Stimulated activated CD8-positive, alpha-beta memory T cell treated with anti-CD3 and anti-CD28 coated beads, Interleukin-7, amount 100 ng/mL, for 48 hours (primary cell): ENCODE data around the gene CEP85L.

Source experiments
- DNase-seq, 2 donors: peaks; one replicate each; pipeline ENCODE4 v3.0.0-alpha.2; 2020; ENCODE audit warnings: low read depth in 1 of 2; ENCODE audit errors: extremely low read depth in 1 of 2

CEP85L gene

DNA sequence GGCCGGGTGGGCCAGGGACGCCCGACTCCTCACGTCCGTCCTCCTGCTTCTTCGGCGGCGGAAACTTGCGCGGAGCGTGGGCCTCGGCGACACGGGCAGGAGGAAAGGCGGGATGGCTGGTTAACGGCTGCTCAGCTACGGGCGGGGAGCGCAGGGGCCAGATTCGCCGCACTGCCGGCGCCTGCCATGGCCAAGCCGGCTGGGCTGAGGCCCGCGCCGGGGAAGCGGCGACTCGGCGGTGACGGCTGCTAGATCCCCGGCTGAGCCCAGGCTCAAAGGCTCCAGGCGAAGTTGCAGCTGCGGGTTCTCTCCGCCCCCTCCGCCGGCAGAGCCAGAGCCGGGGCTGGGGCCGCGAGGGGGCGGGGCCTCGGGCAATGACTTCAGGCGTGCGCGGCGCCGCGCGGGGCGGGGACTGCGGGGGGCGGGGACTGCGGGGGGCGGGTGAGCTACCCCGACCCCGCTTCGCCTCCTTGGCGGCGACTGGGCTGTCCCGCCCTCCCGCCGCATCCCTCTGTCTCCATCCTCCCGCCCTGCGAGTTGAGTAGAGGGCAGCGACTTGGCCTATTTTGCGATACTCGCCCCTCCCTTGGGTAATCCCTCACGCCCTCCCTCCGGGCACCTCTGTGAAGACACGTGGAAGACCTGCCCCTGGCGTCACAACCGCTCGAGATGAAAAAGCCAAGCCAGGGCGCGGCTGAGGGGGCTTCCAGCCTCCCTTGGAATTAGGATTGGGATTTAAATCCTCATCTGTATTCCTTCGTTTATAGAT, at the start of gene CEP85L:
TSS of gene CEP85L (minus strand) at position 310 of the 769 bp plus-strand sequence. CDS start 322 bp downstream, outside the sequence.
- peak; percentile 83 to 84 for DNase-seq

DNA sequence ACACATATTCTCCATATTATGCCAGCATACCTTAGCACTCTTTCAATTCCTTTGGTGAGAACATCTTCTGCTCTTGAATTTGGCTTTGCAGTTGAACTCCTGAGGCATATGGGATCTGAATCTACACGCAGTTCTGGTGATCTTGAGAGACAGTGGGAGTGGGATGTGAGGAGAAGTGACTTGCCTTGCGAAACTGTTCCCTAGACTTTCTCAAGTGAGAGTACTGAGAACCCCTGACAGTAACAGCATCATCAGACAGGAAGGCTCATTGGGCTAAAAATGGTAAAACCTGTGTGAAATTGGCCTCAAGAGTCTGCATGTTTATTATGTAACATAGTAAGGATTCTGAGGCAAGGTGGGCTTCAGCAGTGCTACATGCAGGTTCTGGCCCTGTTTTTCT, 49.1 kb upstream of the CEP85L start:
- DNase-seq: no peak

DNA sequence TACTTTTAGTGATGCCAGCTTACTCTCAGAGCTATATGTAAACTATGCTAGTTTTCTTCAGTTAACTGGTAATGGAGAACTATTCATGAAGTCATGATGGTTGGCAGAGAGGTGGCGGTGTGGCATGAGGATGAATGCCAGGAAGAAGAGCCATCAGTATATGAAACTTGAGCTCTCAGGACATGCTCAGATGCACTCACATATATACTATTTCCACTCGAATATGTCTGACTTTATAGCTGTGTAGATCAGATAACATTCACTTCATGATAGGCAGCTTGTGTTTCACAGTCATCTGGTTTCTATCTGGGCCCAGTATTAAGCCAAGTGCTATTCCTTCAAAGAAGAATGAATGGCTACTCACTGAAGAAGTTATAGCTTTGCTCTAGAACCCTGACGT, 46.2 kb upstream of the CEP85L start:
- DNase-seq: no peak

DNA sequence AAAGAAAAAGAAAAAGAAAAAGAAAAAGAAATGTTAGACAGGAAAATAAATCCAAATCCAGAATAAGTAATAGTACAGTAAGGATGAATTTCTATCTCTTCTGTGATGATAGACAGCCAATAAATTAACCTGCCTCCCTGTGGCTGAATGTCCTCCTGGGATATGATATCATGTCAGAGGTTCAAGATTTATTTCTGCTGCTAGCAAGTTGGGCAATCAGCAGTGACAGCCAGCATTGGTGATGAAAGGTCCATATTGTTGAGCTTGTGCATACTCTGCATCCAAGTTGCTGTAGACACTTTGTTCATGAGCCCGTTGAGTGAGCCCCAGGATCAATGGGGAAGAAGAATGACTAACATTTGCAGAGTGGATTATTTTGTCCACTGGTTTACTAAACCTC, 44.9 kb upstream of the CEP85L start:
- DNase-seq: no peak

DNA sequence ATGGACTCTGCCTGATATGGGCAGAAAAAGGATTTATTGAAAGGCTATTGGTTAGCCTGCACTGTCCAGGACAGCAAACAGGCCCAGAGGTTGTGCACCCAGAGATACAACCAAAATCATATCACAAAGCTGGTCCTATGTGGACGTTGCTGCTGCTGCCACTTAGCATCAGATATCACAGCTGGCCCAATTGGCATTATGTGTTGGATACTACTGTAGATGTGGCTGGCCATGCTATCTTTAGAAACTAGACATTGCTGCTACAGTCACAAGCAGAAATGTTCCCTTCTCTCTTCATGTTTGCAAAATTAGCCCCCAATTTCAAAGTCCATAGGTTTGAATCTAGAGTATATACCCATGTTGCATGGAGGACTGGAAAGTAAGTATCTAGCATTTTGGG, 42.2 kb upstream of the CEP85L start:
- no peak for DNase-seq

DNA sequence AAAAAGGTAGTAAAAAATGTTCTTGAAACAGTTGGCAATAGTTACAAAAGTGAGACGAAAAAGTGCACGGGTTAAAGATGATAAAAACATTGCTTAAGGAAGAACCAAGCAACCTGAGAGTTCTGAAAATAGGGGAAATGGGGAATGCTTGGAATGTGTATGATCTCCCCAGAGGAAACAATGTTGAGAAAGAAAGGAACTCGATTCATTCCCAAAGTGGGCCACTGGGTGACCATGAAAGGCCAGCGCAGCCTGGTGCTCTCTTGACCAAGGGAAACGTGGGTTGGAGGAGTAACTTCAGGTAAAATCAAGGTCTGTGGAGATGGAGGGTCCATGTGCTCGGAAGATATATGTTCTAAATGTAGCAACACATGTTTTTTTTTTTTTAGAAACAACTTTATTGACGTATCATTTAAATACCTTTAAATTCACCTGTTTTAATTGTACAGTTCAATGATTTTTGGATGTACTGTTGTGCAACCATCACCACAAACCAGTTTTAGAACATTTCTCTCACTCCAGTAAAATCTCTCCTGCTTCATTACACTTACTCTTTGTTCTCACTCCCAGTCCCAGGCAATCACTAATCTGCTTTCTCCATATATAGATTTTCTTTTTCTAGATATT, 34.5 kb upstream of the CEP85L start:
- no peak for DNase-seq

DNA sequence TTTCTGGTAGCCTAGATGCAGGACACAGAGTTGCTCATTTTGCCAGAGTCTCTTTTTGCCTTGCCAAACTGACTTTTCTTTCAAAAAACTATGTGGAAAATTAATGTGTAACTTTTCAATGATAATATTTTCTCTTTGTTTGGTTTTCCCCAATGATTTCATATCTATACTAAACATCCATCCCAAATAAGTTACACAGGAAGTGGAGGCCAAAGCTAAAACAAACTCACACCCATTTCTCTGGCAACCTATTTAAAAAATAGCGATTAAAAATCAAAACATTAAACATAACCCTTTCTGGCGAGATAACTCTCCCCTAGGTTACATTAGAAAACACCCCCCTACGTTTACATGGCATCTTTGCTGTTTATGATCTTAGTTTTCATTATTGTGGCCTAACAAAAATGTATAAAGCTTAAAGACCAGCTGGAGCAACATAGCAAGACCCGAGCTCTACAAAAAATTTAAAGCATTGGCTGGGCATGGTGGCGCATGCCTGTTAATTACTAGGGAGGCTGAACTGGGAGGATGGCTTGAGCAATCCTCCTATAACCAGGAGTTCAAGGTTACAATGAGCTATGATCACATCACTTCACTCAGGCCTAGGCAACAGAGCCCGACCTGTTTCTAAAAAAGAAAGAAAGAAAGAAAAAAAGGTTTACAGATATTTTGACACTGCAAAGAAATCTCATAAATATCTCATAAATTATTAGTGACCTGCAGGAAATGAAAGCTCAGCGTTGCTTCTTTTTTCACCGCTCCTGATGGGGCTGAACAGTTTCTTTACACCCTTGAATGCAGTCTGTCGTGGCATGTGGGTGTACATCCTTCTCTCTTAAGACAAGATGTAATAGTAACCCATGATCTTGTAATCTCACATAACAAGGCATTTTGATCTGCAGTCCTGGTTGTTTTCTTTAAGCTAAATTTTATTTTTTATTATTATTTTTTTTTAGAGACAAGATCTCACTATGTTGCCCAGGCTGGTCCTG, 32.8 kb upstream of the CEP85L start:
- DNase-seq: no peak

DNA sequence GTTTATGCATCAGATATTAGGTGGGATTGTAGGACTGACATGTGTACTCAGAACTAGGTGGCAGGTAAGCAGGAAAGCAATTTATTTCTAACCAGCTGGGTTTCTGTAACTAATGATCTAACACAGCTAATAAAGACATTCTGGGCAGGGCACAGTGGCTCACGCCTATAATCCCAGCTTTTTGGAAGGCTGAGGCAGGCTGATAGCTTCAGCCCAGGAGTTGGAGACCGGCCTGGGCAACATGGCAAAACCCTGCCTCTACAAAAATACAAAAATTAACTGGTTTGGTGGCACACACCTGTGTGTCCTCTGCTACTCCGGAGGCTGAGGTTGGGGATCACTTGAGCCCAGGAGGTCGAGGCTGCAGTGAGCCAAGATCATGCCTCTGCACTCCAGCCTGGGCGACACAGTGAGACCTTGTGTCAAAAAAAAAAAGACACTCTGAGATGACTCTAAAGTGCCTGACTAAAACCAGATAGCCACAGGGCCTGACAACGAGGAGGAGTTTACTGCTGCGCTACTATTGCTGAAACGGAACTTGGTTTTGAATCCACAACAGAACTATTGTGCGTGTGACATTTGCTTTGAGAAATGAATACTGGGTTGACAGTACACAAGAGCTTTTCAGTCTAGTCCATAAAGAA, 29.2 kb upstream of the CEP85L start:
- DNase-seq: peak in 1 of 2 donors; percentile 32

DNA sequence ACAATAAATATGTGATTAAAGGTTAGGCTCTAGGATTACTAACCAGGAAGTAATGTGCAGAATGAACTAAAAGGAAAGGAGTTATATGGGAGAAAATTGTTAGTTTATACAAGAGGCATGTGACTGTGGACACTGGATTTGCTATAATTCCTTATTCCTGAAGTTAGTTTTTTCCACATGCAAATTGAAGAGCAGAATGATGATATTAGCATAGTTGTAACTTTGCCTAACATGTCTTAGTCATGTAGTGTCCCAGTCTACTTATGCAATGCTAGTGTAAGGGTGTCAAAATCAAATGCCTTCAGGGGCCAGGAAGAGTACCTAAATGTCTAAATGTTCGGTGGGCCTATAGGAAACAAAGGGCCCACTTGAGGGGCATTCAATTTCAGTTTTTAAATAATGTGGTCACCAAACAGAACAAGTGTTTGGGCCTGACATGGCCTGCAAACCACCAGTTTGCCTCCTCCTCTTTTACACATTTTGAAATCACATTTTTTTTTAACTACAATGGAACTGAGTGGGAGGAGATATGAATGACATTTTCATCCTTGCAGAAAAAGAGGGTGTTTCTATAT, 28.0 kb upstream of the CEP85L start:
- DNase-seq: no peak

DNA sequence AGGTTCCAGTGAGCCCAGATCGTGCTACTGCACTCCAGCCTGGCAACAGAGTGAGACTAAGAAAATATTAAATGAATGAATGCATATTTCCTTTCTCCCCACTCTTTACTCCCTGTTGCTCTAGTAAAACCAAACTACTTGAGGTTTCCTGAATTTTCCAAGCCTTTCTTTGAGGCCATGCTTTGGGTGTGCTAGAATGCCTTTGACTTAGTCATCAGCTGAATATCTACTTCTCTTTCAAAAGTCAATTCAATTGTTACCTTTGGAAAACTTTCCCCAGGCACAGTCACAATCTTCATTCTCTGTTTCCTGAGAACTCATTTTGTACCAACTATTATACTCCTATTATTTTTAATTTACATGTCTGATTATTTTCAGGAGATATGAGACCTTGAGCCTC, 27.5 kb upstream of the CEP85L start:
- DNase-seq: no peak

DNA sequence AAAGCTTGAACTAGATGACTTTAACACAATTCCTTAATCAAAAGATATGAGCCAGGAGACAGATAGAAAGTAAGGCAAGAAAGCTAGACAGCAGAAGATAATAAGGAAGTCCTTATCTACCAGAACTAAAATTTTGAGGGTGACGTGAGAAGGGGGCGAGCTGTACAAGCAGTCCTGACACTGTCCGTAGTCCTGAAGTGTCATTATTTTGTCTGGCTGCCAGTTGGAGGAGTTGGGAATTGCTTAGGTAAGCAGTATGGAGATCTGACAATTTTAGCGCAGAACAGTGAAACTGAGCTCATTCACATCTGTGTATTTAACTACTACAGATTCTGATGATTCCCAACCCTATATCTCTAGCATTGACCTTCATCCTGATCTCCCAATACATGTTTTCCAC, 25.8 kb upstream of the CEP85L start:
- no peak for DNase-seq

DNA sequence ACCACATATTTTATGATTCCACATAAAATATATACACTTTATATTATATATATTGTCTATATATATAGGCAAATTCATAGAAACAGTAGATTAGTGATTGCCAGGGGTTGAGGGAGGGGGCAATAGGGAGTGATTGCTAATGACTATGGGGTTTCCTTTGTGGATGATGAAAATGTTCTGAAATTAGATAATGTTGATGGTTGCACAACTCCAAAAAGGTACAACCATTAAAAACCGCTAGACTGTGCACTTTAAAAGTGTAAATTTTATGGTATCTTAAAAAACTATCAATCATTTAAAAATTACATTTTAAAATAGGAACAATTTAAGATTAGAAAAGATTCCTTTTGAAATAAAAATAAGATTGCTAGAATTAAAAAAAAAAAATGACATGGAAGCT, 23.8 kb upstream of the CEP85L start:
- no peak for DNase-seq

DNA sequence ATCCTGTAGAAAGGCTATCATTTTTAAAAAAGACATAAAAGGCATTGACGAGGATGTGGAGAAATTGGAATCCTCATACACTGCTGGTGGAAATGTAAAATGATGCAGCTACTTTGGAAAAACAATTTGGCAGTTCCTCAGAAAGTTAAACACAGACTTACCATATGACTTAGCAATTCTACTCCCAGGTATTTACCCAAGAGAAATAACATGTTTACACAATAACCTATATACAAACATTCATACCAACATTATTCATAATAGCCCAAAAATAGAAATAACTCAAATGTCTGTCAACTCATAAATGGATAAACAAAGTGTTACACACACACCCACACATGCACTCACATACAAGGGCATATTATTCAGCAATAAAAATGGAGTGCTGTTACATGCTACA, 23.4 kb upstream of the CEP85L start:
- no peak for DNase-seq

DNA sequence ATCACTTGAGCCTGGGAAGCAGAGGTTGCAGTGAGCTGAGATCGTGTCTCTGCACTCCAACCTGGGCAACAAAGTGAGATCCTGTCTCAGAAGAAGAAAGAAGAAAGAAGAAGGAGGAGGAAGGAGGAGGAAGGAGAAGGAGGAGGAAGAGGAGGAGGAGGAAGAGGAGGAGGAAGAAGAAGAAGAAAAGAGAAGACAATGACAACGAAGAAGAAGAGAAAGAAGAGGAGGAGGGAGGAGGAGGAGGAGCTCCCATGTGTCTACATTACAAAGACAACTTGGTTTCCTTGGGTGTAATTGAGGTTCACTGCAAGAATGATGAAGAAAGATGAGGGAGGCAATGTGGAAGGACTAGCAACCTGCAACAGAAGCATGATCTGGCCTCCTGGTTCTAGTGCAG, 21.3 kb upstream of the CEP85L start:
- no peak for DNase-seq

DNA sequence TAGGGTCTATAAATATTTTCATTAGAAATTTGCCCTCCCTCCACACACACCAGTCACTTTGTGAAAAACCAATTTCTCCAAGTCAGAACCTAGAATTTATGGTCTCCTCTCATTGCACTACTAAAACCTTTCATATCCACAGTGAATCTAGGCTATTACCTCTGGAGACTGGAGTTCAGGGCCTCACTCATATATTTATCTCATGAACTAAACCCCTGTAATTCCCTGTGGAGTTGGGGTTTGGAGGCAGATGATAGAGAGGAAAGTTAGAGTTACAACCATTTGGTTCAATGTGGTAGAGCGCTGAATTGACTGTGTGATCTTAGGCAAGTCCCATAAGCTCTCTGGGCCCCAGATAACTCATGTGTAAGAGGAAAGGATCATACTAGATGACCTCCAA, 18.2 kb upstream of the CEP85L start:
- DNase-seq: no peak

DNA sequence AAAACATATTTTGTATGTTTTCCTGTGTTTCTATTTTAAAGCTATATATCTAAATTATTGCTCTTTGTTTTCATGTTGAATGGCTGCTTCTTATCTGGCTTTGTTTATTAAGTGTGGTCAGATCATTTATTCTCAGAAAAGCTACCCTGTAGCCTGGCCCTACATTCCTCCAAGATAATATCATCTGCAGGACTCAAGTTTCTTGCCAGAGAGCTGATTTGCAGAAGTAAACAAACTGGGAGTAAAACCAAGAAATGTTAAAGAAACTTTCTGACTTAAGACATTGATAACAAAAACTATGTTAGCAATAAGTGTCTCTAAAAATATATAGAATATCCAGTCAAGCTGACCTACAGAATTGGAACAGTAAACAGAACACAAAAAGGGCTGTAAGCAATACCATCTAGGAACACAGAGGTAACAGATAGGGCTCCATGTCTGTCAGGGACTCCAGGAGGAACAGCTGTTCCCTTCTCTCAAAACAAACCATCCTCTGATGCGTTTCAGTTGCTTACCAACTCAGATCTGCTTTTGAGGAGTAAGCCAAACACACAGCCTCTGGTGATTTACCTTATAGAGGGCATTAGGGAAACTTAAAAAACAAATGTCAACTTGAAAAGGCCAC, 17.5 kb upstream of the CEP85L start:
- no peak for DNase-seq

DNA sequence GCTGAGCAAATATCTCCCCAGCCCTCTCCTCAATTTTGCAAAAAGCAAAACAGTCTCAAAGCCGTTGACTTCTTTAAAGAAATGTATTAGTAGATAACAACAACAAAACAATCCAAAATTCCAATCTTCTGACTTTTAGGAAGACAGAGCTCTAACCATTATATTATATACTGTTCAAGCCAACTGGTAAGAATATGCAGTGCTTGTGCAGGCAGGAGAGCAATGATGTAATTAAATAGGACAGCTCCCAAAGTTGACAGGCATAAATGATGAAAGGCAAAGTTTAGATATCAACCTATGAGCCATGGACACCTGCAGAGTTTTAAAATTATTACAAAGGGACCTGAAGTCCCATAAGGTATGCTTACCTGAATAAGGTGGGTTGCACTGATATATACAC, 16.6 kb upstream of the CEP85L start:
- DNase-seq: no peak

DNA sequence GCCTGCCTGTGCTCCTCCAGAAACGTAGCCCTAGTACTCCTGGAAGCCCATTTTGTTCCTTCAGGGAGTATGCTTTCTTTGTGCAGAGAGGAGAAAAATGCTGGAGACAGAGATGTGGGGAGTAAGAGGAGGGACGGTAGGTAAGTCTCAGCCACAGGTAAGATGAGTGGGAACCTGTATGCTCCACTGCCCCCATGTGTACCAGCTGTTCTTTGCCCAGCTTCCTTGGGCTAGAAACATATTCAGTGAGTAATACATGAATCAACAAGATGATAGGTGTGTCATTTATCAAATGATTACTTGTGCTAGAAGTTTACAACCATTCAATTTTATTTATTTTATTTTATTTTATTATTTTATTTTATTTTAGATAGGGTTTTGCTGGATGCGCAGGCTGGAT, 13.6 kb upstream of the CEP85L start:
- no peak for DNase-seq

DNA sequence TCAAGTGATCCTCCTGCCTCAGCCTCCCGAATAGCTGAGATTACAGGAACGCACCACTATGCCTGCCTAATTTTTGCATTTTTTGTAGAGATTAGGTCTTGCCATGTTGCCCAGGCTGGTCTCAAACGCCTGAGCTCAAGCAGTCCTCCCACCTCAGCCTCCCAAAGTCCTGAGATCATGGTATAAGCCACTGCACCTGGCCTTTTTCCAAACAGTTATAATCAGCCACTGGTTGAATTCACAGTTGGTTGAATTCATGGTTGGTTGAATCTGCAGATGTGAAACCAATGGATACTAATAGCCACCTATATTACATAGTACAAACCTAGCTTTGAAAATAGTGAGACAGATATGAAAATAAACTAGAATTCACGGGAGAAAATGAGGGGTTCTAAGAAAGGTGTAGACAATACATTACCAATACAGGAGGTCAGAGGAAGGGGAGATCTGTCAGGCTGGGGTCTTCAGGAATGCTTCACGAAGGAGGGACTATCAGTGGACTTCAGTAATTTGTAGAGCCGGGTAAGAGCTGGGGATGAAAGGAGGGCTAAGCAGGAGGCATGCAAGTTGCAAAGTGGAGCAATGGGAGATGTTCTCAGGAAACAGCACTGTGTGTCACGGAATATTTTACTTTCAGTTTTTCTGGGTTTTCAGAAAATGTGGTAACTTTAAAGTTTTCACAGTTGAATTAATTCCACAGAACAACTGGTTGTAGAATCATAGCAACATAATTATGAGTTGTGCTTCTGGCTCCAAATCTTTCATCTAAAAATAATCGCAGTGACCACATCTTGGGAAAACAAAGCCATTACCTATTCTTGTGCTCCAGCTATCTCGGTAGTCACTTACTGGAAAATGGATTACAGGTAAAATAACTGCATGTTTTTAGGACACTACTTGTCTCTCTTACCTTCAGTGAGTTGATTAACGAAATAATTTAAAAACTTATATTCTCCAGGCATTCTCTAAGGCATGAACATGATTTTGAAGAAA, 12.9 kb upstream of the CEP85L start:
- no peak for DNase-seq
